ENCODE results near the gene NBEAL2. TPM values are rescaled to one million over a fixed set of nuclear protein-coding genes. Genes with fewer than 3 reads are reported as not detected.

The NBEAL2 gene
- total and polyA plus RNA-seq, 2 of the 4 experiments (the other 2 are of a cell fraction) = 2.2 to 12.5 TPM

DNA sequence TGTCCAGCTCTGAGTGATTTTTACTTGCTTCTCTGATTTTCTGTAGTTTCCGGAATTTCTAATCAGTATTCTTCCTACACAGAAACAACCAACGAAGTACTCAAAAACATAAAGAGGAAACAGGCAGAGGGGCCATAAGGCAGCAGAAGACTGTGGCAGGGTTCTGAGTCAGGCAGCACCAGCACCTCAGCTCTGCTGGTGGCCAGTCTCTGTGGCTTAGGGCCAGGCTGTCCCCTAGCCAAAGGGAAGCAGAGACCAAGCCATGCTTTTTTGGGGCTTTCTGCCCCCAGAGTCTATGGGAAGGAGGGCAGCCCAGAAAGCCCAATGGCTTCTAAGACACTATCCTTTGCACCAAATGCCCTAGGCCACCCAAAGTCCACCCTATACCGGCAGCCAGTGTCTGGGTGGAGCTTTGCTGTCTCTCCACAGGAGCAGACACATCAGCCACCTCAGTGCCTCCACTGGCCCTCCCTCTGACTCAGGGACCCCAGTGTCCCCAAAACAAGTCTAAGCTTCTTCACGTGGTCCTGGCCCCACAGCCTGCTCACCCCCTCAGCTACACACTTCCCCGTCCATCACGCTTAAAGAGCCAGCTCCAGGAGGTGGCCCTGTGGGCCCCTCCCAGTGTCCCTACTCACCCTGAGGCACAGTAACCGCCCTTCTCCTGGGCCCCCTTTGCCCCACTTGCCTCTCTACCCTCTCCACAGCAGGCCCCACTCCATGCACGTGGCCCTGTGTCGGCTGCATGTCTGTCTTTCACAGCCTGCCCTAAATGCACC lies 49.1 kb upstream of the NBEAL2 start:
- 86% methylated on average over 3 of the region's 9 CpGs; no CpG with 5 or more reads in 1 of the 2 experiments for WGBS, 2 experiments (ENCODE audit: extremely low coverage in 2 of 2, insufficient read length in 1 of 2)
- no peak overlapping the region for H2AFZ ChIP-seq (replicated peaks; ENCODE audit: low read length, poor library complexity)
- H3K4me2 ChIP-seq (ENCODE audit: low read depth, low read length) = no peak overlapping the region
- H3K27me3 ChIP-seq (ENCODE audit: control insufficient read depth, insufficient read depth, low read length) = no peaks in the 10 kb centered on the region
- no peaks in the 10 kb centered on the region for H3K9me3 ChIP-seq (ENCODE audit: control insufficient read depth, insufficient read depth, low read length)
- in situ Hi-C loops (cut with MboI; ENCODE audit: low sequenced_read_pairs) (no loop called here), dilution Hi-C loops (cut with HindIII; ENCODE audit: low sequenced_read_pairs, unreplicated experiment) (no loop called here), intact Hi-C loops (cut with micrococcal nuclease) (loop anchor here (10.0 kb wide), 1 partner anchor 234 kb away; the partner anchor contains the start of gene SETD2)
- ChIA-PET POLR2A (ENCODE audit: unreplicated experiment) (interaction anchor here (0.6 kb wide), 1 partner anchor 77 kb away, joined by 4 read pairs; no protein-coding TSS in a partner anchor), CTCF (interaction anchor here (0.7 kb wide), 1 partner anchor 50 kb away, joined by 3 read pairs; no protein-coding TSS in a partner anchor)
- TF ChIP-seq FOS (IDR thresholded peaks at IDR 0.05; ENCODE audit: low read depth, low read length) = no peak
- TF ChIP-seq RAD21 (IDR thresholded peaks at IDR 0.05; ENCODE audit: low read length) = no peak
- no peak for TF ChIP-seq RFX5 (IDR thresholded peaks at IDR 0.05; ENCODE audit: low read depth, low read length)
- TF ChIP-seq, protein P1, sequence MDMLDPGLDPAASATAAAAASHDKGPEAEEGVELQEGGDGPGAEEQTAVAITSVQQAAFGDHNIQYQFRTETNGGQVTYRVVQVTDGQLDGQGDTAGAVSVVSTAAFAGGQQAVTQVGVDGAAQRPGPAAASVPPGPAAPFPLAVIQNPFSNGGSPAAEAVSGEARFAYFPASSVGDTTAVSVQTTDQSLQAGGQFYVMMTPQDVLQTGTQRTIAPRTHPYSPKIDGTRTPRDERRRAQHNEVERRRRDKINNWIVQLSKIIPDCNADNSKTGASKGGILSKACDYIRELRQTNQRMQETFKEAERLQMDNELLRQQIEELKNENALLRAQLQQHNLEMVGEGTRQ (IDR thresholded peaks at IDR 0.05; ENCODE audit: low read depth, low read length) = no peak
- no peak for TF ChIP-seq RCOR1 (IDR thresholded peaks at IDR 0.05; ENCODE audit: insufficient replicate concordance, low read length)
- TF ChIP-seq MAZ (IDR thresholded peaks at IDR 0.05; ENCODE audit: borderline replicate concordance, low read depth, low read length) = no peak
- TF ChIP-seq CTCF (conservative IDR thresholded peaks at IDR 0.05; ENCODE audit: low read depth, low read length) = no peak
- TF ChIP-seq MXI1 (IDR thresholded peaks at IDR 0.05; ENCODE audit: borderline replicate concordance, low read depth, low read length) = no peak
- no peak for TF ChIP-seq BHLHE40 (IDR thresholded peaks at IDR 0.05; ENCODE audit: low read depth, low read length)
- no peak for TF ChIP-seq ELK1 (IDR thresholded peaks at IDR 0.05; ENCODE audit: borderline replicate concordance, low read depth, low read length)
- no peak for TF ChIP-seq CHD1 (IDR thresholded peaks at IDR 0.05; ENCODE audit: low read depth, low read length)
- TF ChIP-seq CEBPB (IDR thresholded peaks at IDR 0.05; ENCODE audit: low read depth, low read length) = no peak
- no peak for TF ChIP-seq NFE2L2 (IDR thresholded peaks at IDR 0.05; ENCODE audit: low read depth, low read length)
- H3K79me1 ChIP-seq (ENCODE audit: low read depth in 1 of 2, low read length in 2 of 2) = peaks cover 38 to 87% of the 10 kb centered on the region in 2 experiments
- H3K18ac ChIP-seq (ENCODE audit: low read depth, low read length) = no peak overlapping the region
- no TSS peak for BruUV-seq (replicated peaks)
- H2AK5ac ChIP-seq (ENCODE audit: low read depth, low read length) = 0 out of 2 replicates have a peak overlapping the region, but pooled peaks have one; percentile 13
- peaks cover 36% of the 10 kb centered on the region for H3K9me1 ChIP-seq (ENCODE audit: insufficient read depth, low read length)
- H3K4me1 ChIP-seq (ENCODE audit: control insufficient read depth, insufficient read depth, low read length) = peaks cover 40% of the 10 kb centered on the region
- H3K9ac ChIP-seq (ENCODE audit: low read depth, low read length) = no peak overlapping the region
- peaks cover 42% of the 10 kb centered on the region for H4K20me1 ChIP-seq (ENCODE audit: insufficient read depth, low read length)
- no peak for ATAC-seq (ENCODE audit: low read depth)
- no peak overlapping the region for H2BK15ac ChIP-seq (ENCODE audit: low read depth, low read length)
- DNase-seq = no peak
- no peak overlapping the region for H4K8ac ChIP-seq (ENCODE audit: low read depth in 2 of 2, low read length in 2 of 2)
- H3K23ac ChIP-seq (ENCODE audit: low read depth, low read length) = no peak overlapping the region
- H3K27ac ChIP-seq (ENCODE audit: insufficient read depth, low read length) = peak overlapping the region; percentile 6; the same call in 1 of the 2 replicates
- no peak overlapping the region for H3K14ac ChIP-seq (replicated peaks; ENCODE audit: low read depth, low read length)
- H4K5ac ChIP-seq (ENCODE audit: low read depth, low read length) = 0 out of 2 replicates have a peak overlapping the region, but pooled peaks have one; percentile 13
- H2BK120ac ChIP-seq (ENCODE audit: low read depth, low read length) = no peak overlapping the region
- no peak overlapping the region for H4K91ac ChIP-seq (ENCODE audit: insufficient read depth, low read depth, low read length)
- peak overlapping the region; percentile 3; the same call in 1 of the 2 replicates for H3K4ac ChIP-seq (ENCODE audit: low read depth, low read length)
- H3K36me3 ChIP-seq (ENCODE audit: control insufficient read depth, insufficient read depth, low read length) = peaks cover 12% of the 10 kb centered on the region
- H2AK9ac ChIP-seq (replicated peaks; ENCODE audit: low read depth, low read length, poor library complexity) = no peak overlapping the region
- H3K56ac ChIP-seq (ENCODE audit: extremely low read depth, insufficient read depth, low read length) = no peak overlapping the region
- peak overlapping the region; percentile 24 for H2BK5ac ChIP-seq (ENCODE audit: low read depth, low read length, poor library complexity, severe bottlenecking)
- no peak overlapping the region for H2BK20ac ChIP-seq (ENCODE audit: low read depth, low read length)
- H3K4me3 ChIP-seq (ENCODE audit: insufficient read depth, low read depth, low read length) = no peak overlapping the region
